H1 (cell line): ENCODE results near the gene ZXDC.

ENCODE experiments used
- BRCA1 ChIP-seq: IDR thresholded peaks from 2 replicates; pipeline ENCODE4 v1.6.1; 2012; ENCODE audit warnings: low read depth, low read length, improper control_type of control experiment
- EZH2 ChIP-seq: fragments of 200-600 bp; sonication (generic); IDR thresholded peaks from 2 replicates; pipeline ENCODE4 v1.7.1; 2012; ENCODE audit warnings: low read depth, mild to moderate bottlenecking, moderate library complexity, low read length, inconsistent platforms; ENCODE audit not compliant: severe bottlenecking
- FOSL1 ChIP-seq: IDR thresholded peaks from 2 replicates; pipeline ENCODE4 v1.6.1; 2011; ENCODE audit warnings: mild to moderate bottlenecking, low read depth, low read length, moderate library complexity; ENCODE audit not compliant: insufficient read depth
- MAFK ChIP-seq: IDR thresholded peaks from 2 replicates; pipeline ENCODE4 v1.6.1; 2012; ENCODE audit warnings: low read depth, mild to moderate bottlenecking, improper control_type of control experiment, low read length
- POU5F1 ChIP-seq: IDR thresholded peaks from 2 replicates; pipeline ENCODE4 v1.6.1; 2011; ENCODE audit warnings: low read depth, mild to moderate bottlenecking, low read length, moderate library complexity
- SIRT6 ChIP-seq: IDR thresholded peaks from one replicate; pipeline ENCODE4 v1.7.1; 2012; ENCODE audit warnings: low read length, inconsistent platforms
- SRF ChIP-seq: IDR thresholded peaks from 2 replicates; pipeline ENCODE4 v1.6.1; 2011; ENCODE audit warnings: mild to moderate bottlenecking, low read depth, low read length, moderate library complexity
- TF ChIP-seq, protein P1 (sequence below), 3 experiments: IDR thresholded peaks; 1 replicate in 2 of 3; 2 replicates in 1 of 3; pipeline versions ENCODE4 v1.5.1 to v1.6.1; 2011; ENCODE audit warnings: low read length in 3 of 3, mild to moderate bottlenecking in 3 of 3, inconsistent platforms in 2 of 3, low read depth in 1 of 3, moderate library complexity in 1 of 3; ENCODE audit not compliant: insufficient read depth in 1 of 3; ENCODE audit errors: control extremely low read depth in 1 of 3

DNA sequence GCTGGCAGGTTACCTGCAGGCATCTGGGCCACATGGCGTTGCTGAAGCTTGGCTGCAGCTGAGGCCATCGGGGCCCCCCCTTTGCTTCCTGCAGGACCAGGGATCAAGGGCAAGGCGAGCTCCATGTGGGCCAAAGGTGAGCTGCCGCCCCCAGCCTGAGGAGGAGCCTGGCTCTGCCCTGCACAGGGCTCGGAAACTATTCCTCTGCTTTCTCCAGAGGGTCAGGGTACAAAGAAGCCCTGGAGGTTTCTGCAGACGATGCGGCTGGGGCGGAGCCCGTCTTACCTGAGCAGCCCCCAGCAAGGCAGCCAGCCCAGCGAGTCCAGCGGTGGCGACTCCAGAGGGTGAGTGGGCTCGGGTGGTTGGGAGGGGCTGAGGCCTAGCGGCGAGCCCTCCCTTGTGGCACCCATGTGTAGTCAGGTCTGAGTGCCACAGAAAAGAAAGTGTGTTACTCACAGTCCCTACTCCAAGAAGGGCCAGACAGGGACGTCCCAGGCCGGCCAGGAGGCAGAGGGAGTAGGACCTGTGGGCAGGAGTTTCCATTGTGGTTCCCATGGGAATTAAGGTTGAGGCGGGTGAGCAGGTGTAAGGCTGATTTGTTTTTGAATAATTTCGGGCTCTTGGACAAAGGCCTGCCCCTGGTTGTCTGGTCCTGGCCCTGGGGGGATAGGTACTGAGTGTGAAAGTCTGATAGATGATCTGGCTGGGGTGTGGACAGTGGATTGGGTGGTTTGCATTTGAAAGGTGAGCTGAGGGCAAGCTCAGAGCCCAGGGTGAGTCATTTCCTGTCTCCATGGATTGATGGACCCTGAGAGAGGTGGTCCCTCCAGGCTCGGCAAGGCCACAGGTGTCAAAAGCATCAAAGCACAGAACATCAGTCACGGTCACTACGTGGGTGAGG is 55.6 kb downstream of the ZXDC start:
- TF ChIP-seq, protein P1, sequence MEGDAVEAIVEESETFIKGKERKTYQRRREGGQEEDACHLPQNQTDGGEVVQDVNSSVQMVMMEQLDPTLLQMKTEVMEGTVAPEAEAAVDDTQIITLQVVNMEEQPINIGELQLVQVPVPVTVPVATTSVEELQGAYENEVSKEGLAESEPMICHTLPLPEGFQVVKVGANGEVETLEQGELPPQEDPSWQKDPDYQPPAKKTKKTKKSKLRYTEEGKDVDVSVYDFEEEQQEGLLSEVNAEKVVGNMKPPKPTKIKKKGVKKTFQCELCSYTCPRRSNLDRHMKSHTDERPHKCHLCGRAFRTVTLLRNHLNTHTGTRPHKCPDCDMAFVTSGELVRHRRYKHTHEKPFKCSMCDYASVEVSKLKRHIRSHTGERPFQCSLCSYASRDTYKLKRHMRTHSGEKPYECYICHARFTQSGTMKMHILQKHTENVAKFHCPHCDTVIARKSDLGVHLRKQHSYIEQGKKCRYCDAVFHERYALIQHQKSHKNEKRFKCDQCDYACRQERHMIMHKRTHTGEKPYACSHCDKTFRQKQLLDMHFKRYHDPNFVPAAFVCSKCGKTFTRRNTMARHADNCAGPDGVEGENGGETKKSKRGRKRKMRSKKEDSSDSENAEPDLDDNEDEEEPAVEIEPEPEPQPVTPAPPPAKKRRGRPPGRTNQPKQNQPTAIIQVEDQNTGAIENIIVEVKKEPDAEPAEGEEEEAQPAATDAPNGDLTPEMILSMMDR (IDR thresholded peaks at IDR 0.05; ENCODE audit: control extremely low read depth in 1 of 3, insufficient read depth in 1 of 3, low read depth in 1 of 3, low read length in 3 of 3), result no peak
- TF ChIP-seq SIRT6, result no peak
- no peak for TF ChIP-seq FOSL1
- no peak for TF ChIP-seq POU5F1
- TF ChIP-seq SRF, result no peak
- TF ChIP-seq MAFK, result no peak
- TF ChIP-seq BRCA1, result no peak
- no peak for TF ChIP-seq EZH2
